Psoas muscle (tissue), 8 donors: ENCODE data around the gene TFF1. TPM values are rescaled to one million over a fixed set of nuclear protein-coding genes. Genes with fewer than 3 reads are reported as not detected.

Experiments
- ATAC-seq, 4 donors: fragments of 200-7000 bp; cut with Tn5 transposase; one replicate each; pipeline ENCODE4 v1.9.1; 2020; ENCODE audit warnings: moderate library complexity in 3 of 4, mild to moderate bottlenecking in 2 of 4
- DNase-seq, 2 donors: peaks; one replicate each; pipeline ENCODE4 v3.0.0-alpha.2; 2020
- H3K27ac ChIP-seq: fragments of 200-600 bp; one replicate; pipeline ENCODE4 v1.8.0; 2022
- H3K27me3 ChIP-seq, 3 donors: fragments of 200-600 bp in 1 of 3; one replicate each; pipeline versions ENCODE4 v1.6.1 to v1.8.0; 2013 to 2022; ENCODE audit warnings: low read length in 2 of 3, mild to moderate bottlenecking in 2 of 3, moderate library complexity in 1 of 3; ENCODE audit not compliant: insufficient read depth in 3 of 3
- H3K36me3 ChIP-seq, 2 donors: fragments of 200-600 bp in 1 of 2; one replicate each; pipeline versions ENCODE4 v1.6.1 to v1.8.0; 2013 to 2022; ENCODE audit warnings: low read depth in 1 of 2, mild to moderate bottlenecking in 1 of 2, moderate library complexity in 1 of 2; ENCODE audit not compliant: insufficient read depth in 1 of 2
- H3K4me1 ChIP-seq: fragments of 200-600 bp; one replicate; pipeline ENCODE4 v1.8.0; 2022
- H3K4me3 ChIP-seq: fragments of 200-600 bp; one replicate; pipeline ENCODE4 v1.8.0; 2022; ENCODE audit warnings: mild to moderate bottlenecking
- H3K9me3 ChIP-seq: fragments of 200-600 bp; one replicate; pipeline ENCODE4 v1.8.0; 2022
- WGBS, 3 donors: extraction: QIAGEN DNeasy Blood & Tissue Kit; methylation state at CpG; one replicate each; pipeline versions ENCODE4 v1.1.6 to v1.1.7; 2013; 5-methylcytosine and 5-hydroxymethylcytosine counted together
- intact Hi-C, 2 donors: fragments of 100-400 bp; cut with DNase I; formaldehyde crosslinking; loops; one replicate each; pipeline versions ENCODE4 v1.11.0 to v1.14.2; 2022
- polyA plus RNA-seq, 3 donors: library from polyadenylated mRNA; stranded (reverse); fragments of 200-250 nt; gene quantifications; one replicate each; pipeline ENCODE4 v1.2.3, GENCODE V29; 2013
- total RNA-seq, 4 donors: library from RNA; stranded (reverse); fragmentation: NEBNext Ultra II Directional in 2 of 4; extraction: Animal tissue kit (Norgen Biotek cat#: 25700) in 2 of 4; gene quantifications; one replicate each; pipeline versions ENCODE4 v1.2.1 to v1.2.4, GENCODE V29; 2021 to 2023
- TF ChIP-seq, protein P1 (sequence below): fragments of 200-600 bp; IDR thresholded peaks from one replicate; pipeline ENCODE4 v1.8.0; 2022; ENCODE audit warnings: antibody characterized with exemption
- donor health status: healthy with polysubstance abuse.
- donor health status: DM: no; HTN: no; CAD: no; lungs with moderate emphysema.
- donor health status: Bipolar disorder and iron deficiency.
- donor health status: healthy.
- donor health status: DM: yes; HTN: yes; CAD: no.
- donor health status: DM: no; HTN: no; CAD: no.
- donor health status: DM: no; HTN: no; CAD: no.
- donor health status: DM: yes; HTN: yes; CAD: no.

TFF1 gene
- total and polyA plus RNA-seq, 7 donors, result 0.16 TPM; not detected in 6

DNA sequence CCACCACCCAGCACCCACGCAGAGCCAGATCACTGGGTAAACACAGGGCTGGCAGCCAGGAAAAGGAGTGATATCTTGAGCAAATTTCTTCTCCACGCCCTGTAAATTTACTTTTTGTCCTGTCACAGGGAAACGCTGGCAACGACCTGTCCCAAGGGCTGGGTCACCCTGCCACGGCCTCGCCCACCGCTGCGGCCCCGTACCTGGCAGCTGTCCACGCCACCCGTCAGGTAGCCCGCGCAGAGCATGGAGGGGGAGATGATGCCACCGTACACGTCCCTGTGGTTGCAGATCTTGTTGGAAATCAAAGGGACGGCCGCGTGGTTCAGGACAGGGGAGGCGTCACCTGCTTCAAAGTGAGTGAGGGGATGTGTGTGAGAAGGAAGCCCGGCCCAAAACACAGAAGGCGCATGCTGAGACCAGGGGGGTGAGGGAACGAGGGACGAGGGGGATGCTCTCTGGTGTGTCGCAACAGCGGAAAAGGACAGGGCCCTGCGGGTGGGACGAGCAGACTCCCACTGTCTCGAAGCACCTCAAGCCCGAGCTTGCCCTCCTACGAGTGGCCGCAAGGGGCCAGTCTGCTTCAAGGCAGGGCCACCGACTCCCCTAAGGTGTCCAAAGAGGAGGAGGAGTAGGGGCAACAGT is 10.1 kb upstream of the TFF1 start:
- Histone ChIP-seq H3K9me3 (no peaks in the 10 kb centered on the region), H3K36me3 (no peaks in the 10 kb centered on the region), H3K27me3 (peaks cover 0 to 28% (median 7%) of the 10 kb centered on the region in 3 donors), H3K4me3 (no peak overlapping the region), H3K27ac (no peak overlapping the region), H3K4me1 (no peaks in the 10 kb centered on the region)
- TF ChIP-seq, protein P1, sequence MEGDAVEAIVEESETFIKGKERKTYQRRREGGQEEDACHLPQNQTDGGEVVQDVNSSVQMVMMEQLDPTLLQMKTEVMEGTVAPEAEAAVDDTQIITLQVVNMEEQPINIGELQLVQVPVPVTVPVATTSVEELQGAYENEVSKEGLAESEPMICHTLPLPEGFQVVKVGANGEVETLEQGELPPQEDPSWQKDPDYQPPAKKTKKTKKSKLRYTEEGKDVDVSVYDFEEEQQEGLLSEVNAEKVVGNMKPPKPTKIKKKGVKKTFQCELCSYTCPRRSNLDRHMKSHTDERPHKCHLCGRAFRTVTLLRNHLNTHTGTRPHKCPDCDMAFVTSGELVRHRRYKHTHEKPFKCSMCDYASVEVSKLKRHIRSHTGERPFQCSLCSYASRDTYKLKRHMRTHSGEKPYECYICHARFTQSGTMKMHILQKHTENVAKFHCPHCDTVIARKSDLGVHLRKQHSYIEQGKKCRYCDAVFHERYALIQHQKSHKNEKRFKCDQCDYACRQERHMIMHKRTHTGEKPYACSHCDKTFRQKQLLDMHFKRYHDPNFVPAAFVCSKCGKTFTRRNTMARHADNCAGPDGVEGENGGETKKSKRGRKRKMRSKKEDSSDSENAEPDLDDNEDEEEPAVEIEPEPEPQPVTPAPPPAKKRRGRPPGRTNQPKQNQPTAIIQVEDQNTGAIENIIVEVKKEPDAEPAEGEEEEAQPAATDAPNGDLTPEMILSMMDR, result peak; percentile 44
- intact Hi-C loops, result no loop called here
- DNase-seq (no peak), ATAC-seq (no peak)
- WGBS, 3 donors, result 69 to 80% (median 71%) methylated on average over 32 of the region's 32 CpGs

DNA sequence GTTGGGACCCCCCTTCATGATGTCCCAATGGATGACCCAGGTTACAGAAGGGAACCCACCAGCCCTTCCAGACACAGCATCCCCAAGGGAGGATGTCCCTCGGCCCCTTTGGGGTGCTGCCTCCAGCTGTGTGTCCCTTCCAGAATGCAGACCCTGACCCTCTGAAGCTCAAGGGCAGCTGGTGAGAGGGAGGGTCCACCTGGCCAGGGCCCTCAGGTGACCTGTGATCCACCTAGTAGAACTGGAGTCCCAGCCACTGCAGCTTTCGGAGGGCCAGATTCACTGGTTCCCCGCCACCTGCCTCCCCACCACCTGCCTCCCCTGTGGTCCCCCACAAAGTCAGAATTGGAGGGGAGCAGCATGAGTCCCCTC is 9.6 kb upstream of the TFF1 start:
- H3K36me3 ChIP-seq, result no peaks in the 10 kb centered on the region
- no peaks in the 10 kb centered on the region for H3K9me3 ChIP-seq
- ATAC-seq (no peak), DNase-seq (no peak)
- no peaks in the 10 kb centered on the region for H3K4me1 ChIP-seq
- no peak overlapping the region for H3K4me3 ChIP-seq
- H3K27me3 ChIP-seq, result peaks cover 0 to 28% (median 7%) of the 10 kb centered on the region in 3 donors
- TF ChIP-seq, protein P1, result no peak
- intact Hi-C loops, result no loop called here
- WGBS, 3 donors, result 76 to 97% (median 78%) methylated on average over 3 of the region's 3 CpGs
- H3K27ac ChIP-seq, result no peak overlapping the region

DNA sequence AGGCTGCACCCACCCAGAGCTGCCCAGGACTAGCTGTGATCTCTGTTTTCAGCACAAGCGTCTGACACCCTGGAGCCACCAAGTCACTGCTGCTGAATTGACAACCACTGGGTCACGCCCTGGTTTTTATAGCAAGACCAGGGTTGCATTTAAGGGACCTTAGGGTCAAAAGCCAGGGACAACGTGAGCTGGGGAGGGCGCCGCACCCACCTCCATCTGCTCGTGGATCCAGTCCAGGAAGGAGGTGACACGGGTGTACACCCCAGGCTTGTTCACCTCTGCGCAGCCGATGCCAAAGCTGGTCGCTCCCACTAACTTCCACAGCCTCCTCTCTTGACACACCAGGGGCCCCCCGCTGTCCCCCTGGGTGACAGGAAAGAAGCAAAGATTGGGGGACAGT is 9.2 kb upstream of the TFF1 start:
- no peak for DNase-seq

DNA sequence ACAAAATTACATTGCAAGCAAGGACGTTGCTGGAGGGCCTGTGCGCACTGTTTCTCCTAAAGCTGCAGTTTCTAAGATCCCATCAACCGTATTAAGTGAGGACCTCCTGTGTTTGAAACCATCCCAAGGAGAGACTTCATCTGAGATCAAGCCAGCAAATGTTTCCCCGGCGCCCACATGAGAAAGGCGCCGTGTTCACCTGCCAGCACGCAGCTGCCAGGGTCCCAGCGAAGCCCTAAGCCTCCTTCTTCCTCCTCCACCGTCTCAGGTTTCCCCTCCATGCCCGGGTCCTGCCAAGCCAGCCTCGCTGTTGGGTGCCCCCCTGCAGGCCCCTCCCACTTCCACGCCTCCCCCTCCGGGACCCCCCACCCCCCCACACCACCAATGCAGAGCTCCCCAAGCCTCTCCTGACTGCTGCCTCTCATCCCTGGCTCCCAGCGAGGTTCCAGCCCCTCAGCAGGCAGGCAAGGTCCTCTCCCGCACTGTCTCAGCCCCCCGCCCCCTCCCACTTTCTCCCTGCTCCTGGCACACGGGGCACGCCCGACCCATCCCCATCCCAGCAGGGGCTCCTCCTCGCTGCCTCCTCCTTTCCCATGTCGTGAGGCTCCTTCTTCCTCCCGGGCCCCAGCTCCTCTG is 8.6 kb upstream of the TFF1 start:
- no peak for ATAC-seq
- H3K27ac ChIP-seq, result no peak overlapping the region
- no peaks in the 10 kb centered on the region for H3K9me3 ChIP-seq
- peaks cover 0 to 37% (median 6%) of the 10 kb centered on the region in 3 donors for H3K27me3 ChIP-seq
- H3K4me1 ChIP-seq, result no peaks in the 10 kb centered on the region
- no peaks in the 10 kb centered on the region for H3K36me3 ChIP-seq
- H3K4me3 ChIP-seq, result no peak overlapping the region
- no peak for DNase-seq
- TF ChIP-seq, protein P1, result no peak
- WGBS, 3 donors, result 11 to 27% (median 11%) methylated on average over 22 to 23 of the region's 23 CpGs
- intact Hi-C loops, result no loop called here

More for the DNA sequence above, 9.2 kb upstream of the TFF1 start:
- H3K9me3 ChIP-seq, result no peaks in the 10 kb centered on the region
- TF ChIP-seq, protein P1, result no peak
- no peaks in the 10 kb centered on the region for H3K36me3 ChIP-seq
- no peak overlapping the region for H3K4me3 ChIP-seq
- peaks cover 0 to 33% (median 7%) of the 10 kb centered on the region in 3 donors for H3K27me3 ChIP-seq
- H3K4me1 ChIP-seq, result no peaks in the 10 kb centered on the region
- intact Hi-C loops, result no loop called here
- WGBS, 3 donors, result 61 to 65% (median 65%) methylated on average over 11 of the region's 11 CpGs
- no peak for ATAC-seq
- H3K27ac ChIP-seq, result no peak overlapping the region
